Stimulated activated naive CD8-positive, alpha-beta T cell treated with anti-CD3 and anti-CD28 coated beads, Interleukin-15, Interleukin-2, amounts not matched to agents 100 ng/mL and 50 ng/mL, for 24 hours (primary cell): Measurements from ENCODE around the gene HAPLN3.

Source experiments
- H3K27ac Mint-ChIP-seq: one replicate; pipeline ENCODE4 v1.8.0; 2021; ENCODE audit warnings: mild to moderate bottlenecking, mixed read lengths
- H3K27me3 Mint-ChIP-seq: one replicate; pipeline ENCODE4 v1.8.0; 2021; ENCODE audit warnings: mixed read lengths
- H3K36me3 Mint-ChIP-seq: one replicate; pipeline ENCODE4 v1.8.0; 2021; ENCODE audit warnings: low read depth, mixed read lengths
- H3K4me1 Mint-ChIP-seq: one replicate; pipeline ENCODE4 v1.8.0; 2021; ENCODE audit warnings: low read depth, mixed read lengths
- H3K4me3 Mint-ChIP-seq: one replicate; pipeline ENCODE4 v1.8.0; 2021; ENCODE audit warnings: mild to moderate bottlenecking, mixed read lengths
- H3K9me3 Mint-ChIP-seq: one replicate; pipeline ENCODE4 v1.8.0; 2021; ENCODE audit warnings: mixed read lengths

HAPLN3 gene

DNA sequence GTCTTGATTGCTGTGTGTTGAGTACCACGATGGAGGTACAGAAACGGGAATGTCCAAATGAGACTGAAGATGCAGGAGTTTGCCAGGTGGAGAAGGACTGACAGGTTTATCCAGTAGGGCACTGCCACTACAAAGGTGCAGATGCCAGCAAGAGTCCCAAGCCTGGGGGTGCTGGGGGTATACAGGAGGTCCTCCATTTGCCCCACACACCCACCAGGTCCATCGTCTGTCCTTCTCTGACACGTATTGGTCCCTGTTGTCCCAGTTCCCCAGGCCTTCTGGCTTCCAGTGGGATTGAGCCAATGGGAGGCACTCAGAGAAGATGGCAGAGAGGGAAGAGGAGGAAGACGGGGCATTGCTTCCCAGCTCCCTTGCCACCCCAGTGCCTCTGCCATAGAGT, 6.6 kb downstream of the HAPLN3 start:
- peaks cover 22% of the 10 kb centered on the region for H3K36me3 Mint-ChIP-seq
- no peaks in the 10 kb centered on the region for H3K27me3 Mint-ChIP-seq
- H3K27ac Mint-ChIP-seq: no peak overlapping the region
- peaks cover 3% of the 10 kb centered on the region for H3K4me1 Mint-ChIP-seq
- no peak overlapping the region for H3K4me3 Mint-ChIP-seq
- no peaks in the 10 kb centered on the region for H3K9me3 Mint-ChIP-seq

DNA sequence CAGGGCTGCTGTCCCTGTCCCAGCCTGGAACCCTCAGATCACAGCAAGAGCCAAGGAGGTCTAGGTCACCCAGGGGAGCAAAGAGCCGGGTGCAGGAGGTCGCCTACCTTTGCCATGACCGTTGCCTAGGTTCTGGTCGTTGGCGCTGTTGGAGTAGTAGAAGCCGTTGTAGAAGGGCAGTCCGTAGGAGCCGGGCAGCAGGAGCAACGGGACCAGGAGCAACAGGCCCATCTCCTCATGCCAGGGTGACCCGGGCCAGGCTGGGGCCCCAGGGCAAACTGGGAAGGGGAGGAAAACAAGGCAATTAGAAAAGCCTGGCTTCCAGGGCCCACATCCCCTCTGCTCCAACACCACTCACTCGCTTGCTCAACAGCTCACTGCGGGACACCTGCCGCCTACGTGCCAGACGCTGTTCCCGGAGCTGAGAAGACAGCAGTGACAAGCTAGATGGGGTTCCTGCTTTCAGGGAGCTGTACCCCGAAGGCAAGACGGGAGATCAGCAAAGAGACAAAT, 8.2 kb downstream of the HAPLN3 start:
- H3K36me3 Mint-ChIP-seq: peaks cover 27% of the 10 kb centered on the region
- H3K4me1 Mint-ChIP-seq: no peaks in the 10 kb centered on the region
- H3K4me3 Mint-ChIP-seq: no peak overlapping the region
- no peaks in the 10 kb centered on the region for H3K27me3 Mint-ChIP-seq
- no peak overlapping the region for H3K27ac Mint-ChIP-seq
- H3K9me3 Mint-ChIP-seq: no peaks in the 10 kb centered on the region

DNA sequence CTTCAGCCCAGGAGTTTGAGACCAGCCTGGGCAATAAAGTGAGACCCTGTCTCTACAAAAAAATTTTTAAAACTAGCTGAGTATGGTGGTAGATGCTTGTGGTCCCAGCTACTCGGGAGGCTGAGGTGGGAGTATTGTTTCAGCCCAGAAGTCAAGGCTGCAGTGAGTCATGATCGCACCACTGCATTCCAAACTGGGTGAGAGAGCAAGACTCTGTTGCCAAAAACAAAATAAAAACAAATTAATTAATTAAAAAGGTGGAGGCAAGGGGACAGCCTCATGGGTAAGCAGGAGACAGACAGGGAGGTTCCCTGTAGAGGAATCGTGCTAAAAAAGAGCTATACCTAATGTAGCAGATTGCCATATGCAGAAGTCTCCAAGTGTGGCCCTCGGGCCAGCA, 12.6 kb downstream of the HAPLN3 start:
- H3K4me1 Mint-ChIP-seq: no peaks in the 10 kb centered on the region
- no peak overlapping the region for H3K27ac Mint-ChIP-seq
- H3K27me3 Mint-ChIP-seq: no peaks in the 10 kb centered on the region
- no peak overlapping the region for H3K4me3 Mint-ChIP-seq
- H3K36me3 Mint-ChIP-seq: peaks cover 34% of the 10 kb centered on the region
- no peaks in the 10 kb centered on the region for H3K9me3 Mint-ChIP-seq

DNA sequence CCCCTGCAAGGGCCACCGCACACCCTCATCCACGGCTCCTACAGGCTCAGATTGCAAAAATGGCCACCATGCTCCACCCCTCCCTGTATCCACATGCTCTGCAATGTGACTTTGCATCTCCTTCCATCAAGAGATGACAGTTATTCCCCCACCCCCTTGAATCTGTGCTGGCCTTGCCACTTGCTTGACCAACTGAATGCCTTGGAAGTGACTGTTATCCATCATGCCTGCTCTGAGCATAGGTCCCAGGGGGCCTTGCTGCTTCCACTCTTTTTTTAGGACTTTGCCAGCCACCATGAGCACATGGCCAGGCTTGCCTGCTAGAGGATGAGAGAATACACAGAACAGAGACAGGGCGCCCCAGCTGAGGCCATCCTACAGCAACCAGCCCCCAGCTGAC, 13.6 kb downstream of the HAPLN3 start:
- H3K36me3 Mint-ChIP-seq: peaks cover 29% of the 10 kb centered on the region
- H3K4me3 Mint-ChIP-seq: no peak overlapping the region
- H3K27ac Mint-ChIP-seq: no peak overlapping the region
- H3K27me3 Mint-ChIP-seq: no peaks in the 10 kb centered on the region
- no peaks in the 10 kb centered on the region for H3K4me1 Mint-ChIP-seq
- H3K9me3 Mint-ChIP-seq: no peaks in the 10 kb centered on the region

DNA sequence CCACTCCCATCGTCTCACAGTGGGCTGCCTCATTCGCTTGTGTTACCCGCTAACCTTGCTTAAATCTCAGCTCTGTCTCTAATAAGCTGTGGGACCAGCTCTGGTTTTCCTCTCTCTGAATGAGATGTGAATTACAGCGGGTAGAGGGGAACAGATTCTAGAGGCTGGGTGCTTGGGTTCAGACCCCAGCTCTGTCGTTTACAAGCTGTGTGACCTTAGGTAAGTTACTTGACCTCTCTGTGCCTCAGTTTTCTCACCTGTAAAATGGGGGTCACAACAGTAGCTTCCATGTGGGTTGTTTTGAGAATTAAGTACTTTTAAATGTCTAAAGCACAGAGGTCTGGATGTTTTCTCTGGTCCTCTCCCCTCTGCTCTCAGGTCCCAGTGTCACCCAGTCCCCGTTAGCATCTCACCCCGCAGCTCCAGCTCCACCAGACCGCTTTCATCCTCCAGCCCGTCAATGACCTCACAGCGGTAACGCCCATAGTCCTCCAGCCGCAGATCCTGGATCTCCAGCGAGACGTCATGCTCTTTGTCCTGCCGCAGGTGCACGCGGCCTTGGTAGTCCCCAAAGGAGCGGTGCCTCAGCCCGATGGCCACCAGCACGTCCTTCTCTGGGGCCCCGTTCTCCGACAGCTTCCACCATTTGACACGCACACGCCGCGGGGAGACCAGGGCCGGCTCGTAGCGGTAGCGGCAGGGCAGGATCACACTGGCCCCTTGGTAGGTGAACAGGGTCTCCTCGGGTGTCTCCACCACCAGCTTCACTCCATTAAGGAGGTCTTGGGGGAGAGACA, 14.2 kb downstream of the HAPLN3 start:
- Mint-ChIP-seq H3K27ac (no peak overlapping the region), H3K9me3 (no peaks in the 10 kb centered on the region), H3K4me1 (no peaks in the 10 kb centered on the region), H3K27me3 (no peaks in the 10 kb centered on the region), H3K36me3 (peaks cover 34% of the 10 kb centered on the region), H3K4me3 (no peak overlapping the region)

DNA sequence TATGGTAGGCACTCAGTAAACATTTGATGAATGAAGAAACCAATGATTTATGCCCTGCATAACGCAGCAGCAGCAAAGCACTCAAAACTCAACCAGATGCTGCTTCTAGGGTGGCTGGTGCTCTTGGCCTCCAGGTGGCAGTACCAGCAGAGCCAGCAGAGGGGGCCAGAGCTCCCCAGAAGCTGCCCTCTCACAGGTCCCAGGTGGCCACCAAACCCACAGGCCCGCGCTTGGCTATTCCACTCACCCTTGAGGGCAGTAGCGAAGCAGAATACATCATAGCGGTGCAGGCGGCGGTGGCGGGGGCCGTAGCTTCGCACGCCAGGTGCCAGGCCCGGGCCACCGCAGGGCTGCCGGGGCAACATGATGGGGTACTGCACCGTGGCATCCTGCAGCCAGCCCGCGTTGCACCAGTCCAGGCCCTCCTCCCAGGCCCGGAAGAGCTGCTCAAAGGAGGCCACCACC, 16.6 kb downstream of the HAPLN3 start:
- H3K4me3 Mint-ChIP-seq: no peak overlapping the region
- no peak overlapping the region for H3K27ac Mint-ChIP-seq
- H3K27me3 Mint-ChIP-seq: no peaks in the 10 kb centered on the region
- H3K36me3 Mint-ChIP-seq: peaks cover 34% of the 10 kb centered on the region
- no peaks in the 10 kb centered on the region for H3K4me1 Mint-ChIP-seq
- H3K9me3 Mint-ChIP-seq: no peaks in the 10 kb centered on the region

DNA sequence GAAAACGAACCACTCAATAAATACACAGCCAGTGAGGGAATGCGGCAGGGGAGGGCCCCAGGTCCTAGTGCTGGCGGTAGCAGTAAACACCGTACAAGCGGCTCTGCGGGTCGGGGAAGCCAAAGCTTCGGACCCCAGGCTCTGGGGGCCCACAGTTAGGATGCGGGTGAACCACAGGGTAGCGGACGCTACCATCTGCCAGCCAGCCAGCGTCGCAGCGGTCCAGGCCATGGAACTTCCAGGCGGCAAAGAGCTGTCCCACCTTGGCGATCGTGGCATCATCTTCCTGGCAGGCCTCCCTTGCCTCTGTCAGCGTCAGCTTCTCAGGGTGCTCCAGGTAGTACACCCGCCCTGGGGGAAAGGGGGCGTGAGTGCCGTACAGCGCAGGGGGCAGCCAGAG, 17.4 kb downstream of the HAPLN3 start:
- no peaks in the 10 kb centered on the region for H3K9me3 Mint-ChIP-seq
- no peaks in the 10 kb centered on the region for H3K27me3 Mint-ChIP-seq
- peaks cover 29% of the 10 kb centered on the region for H3K36me3 Mint-ChIP-seq
- H3K27ac Mint-ChIP-seq: no peak overlapping the region
- H3K4me3 Mint-ChIP-seq: no peak overlapping the region
- no peaks in the 10 kb centered on the region for H3K4me1 Mint-ChIP-seq

DNA sequence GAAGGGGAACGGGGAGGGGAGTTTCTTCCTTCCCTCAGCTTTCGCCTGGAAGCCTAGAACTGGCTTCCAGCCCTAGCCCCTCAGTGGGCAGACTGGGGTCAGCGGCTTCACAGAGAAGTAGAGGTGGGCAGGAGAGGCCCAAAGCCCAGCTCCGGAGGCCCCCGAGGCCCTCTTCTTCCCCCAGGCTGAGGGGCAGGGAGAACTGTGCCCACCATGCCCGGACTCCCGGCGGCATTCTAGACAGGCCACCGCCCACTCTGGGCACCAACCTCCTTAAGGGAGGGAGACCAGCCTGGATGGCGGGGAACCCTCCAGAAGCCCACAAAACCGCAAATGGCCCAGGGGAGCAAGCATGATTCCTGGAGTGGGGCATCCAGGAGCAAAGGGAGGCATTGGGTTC, 17.9 kb downstream of the HAPLN3 start:
- Mint-ChIP-seq H3K9me3 (no peaks in the 10 kb centered on the region), H3K4me3 (no peak overlapping the region), H3K36me3 (peaks cover 29% of the 10 kb centered on the region), H3K27ac (no peak overlapping the region), H3K4me1 (no peaks in the 10 kb centered on the region), H3K27me3 (no peaks in the 10 kb centered on the region)

DNA sequence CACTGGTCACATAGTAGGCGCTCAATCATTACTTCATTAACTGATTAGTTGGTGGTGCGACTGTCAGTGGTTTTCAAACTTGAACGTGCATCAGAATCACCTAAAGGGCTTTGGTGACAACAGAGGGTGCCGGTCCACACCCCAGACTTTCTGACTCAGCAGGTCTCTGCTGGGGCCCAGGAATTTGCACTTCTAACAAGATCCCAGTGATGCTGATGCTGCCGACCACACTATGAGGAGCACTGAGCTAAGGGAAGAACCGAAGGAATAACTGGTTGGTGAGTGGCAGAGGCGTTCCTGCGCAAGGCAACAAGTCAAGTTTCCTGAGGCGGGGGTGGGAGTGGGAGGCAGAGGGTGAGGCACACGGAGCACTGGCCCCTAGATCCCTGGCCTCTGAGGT, 18.8 kb downstream of the HAPLN3 start:
- Mint-ChIP-seq H3K27me3 (no peaks in the 10 kb centered on the region), H3K27ac (no peak overlapping the region), H3K36me3 (peaks cover 24% of the 10 kb centered on the region), H3K4me3 (no peak overlapping the region), H3K4me1 (no peaks in the 10 kb centered on the region), H3K9me3 (no peaks in the 10 kb centered on the region)

DNA sequence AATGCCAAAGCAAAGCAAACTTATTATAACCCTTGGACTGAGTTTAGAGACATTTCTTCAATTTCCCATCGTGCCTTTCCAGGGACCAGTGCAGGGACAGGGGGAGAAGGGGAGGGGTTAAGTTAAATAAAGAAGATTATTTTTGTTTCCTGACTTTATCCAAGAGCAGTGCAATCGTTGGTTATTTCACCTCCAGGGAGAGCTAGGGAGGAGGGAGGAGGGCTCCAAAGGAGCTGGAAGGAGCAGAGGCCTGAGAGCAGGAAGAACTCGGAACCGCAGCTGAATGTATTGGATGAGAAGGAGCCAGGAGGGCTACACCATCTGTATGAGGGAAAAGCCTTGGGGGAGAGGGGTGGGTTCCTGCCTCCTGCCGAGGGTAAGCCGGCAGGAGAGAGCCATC, 20.7 kb downstream of the HAPLN3 start:
- H3K4me3 Mint-ChIP-seq: no peak overlapping the region

DNA sequence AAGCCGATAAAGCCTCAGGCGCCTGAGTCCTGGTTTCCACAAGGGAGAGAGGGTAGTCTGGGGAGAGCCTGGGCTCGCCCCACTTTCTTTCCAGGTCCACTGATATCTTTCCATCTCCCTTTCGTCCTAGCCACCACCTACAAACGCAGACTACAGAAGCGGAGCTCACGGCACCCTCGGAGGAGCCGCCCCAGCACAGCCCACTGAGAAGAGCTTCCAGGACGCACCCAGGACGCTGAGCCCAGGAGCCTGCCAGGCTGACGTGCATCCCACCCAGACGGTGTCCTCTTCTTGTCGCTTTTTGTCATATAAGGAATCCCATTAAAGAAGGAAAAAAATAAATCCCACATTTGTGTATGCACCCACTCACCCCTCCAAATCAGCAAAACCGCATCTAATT, 21.1 kb downstream of the HAPLN3 start:
- peaks cover 17% of the 10 kb centered on the region for H3K36me3 Mint-ChIP-seq
- no peaks in the 10 kb centered on the region for H3K27me3 Mint-ChIP-seq
- H3K9me3 Mint-ChIP-seq: no peaks in the 10 kb centered on the region
- no peak overlapping the region for H3K4me3 Mint-ChIP-seq
- no peaks in the 10 kb centered on the region for H3K4me1 Mint-ChIP-seq
- no peak overlapping the region for H3K27ac Mint-ChIP-seq

More for the DNA sequence above, 20.7 kb downstream of the HAPLN3 start:
- H3K9me3 Mint-ChIP-seq: no peaks in the 10 kb centered on the region
- no peaks in the 10 kb centered on the region for H3K4me1 Mint-ChIP-seq
- no peaks in the 10 kb centered on the region for H3K27me3 Mint-ChIP-seq
- H3K27ac Mint-ChIP-seq: no peak overlapping the region
- peaks cover 17% of the 10 kb centered on the region for H3K36me3 Mint-ChIP-seq

DNA sequence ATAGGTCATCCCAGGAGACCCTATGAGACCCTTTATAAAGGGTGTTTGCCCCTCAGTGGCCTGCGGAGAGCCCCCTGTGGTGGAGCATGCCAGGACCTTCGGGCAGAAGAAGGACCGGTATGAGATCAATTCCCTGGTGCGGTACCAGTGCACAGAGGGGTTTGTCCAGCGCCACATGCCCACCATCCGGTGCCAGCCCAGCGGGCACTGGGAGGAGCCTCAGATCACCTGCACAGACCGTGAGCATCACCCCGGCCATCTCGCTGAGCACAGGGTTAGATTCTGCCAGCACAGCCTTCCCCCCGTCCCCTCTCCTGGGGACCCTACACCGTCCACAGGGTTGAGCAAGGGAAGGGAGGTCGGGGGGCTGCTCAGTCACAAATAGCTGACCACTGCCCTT, 21.6 kb downstream of the HAPLN3 start:
- H3K27ac Mint-ChIP-seq: no peak overlapping the region
- peaks cover 17% of the 10 kb centered on the region for H3K36me3 Mint-ChIP-seq
- no peak overlapping the region for H3K4me3 Mint-ChIP-seq
- no peaks in the 10 kb centered on the region for H3K4me1 Mint-ChIP-seq
- no peaks in the 10 kb centered on the region for H3K9me3 Mint-ChIP-seq
- no peaks in the 10 kb centered on the region for H3K27me3 Mint-ChIP-seq

DNA sequence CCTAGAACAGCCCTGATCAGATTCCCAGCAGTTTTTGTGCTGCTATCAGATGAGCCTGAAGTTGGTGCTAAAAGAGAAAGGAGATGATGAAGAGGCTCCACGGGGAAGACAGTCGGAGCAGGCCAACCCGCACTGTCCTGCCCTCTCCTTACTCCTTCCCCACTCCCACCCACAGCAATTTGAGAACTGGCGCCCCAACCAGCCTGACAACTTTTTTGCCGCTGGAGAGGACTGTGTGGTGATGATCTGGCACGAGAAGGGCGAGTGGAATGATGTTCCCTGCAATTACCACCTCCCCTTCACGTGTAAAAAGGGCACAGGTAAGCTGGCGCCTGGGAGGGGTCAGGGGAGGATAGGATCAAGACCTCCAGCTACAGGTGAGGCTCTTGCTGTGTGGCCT, 22.6 kb downstream of the HAPLN3 start:
- Mint-ChIP-seq H3K4me3 (no peak overlapping the region), H3K9me3 (no peaks in the 10 kb centered on the region), H3K27ac (no peak overlapping the region), H3K27me3 (no peaks in the 10 kb centered on the region), H3K4me1 (no peaks in the 10 kb centered on the region), H3K36me3 (peaks cover 17% of the 10 kb centered on the region)

DNA sequence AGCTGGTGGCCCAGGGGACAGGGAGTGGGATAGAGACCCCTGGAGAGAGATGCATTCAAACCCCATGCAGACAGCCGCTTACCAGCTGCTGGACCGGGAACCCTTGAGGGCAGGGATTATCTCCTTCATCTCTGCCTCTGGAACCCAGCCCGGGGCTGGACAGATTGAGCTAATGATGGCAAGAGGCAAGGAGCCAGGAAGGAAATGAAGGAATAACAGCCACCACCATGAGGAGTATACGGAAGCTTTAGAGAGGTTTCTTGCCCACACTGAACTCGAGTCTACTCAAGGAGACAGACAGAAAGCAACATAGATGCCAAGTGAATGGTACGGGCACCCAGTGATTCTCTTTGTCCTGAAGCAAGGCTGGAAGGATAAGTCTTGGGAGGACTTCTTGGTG, 23.2 kb downstream of the HAPLN3 start:
- H3K9me3 Mint-ChIP-seq: no peaks in the 10 kb centered on the region
- H3K4me3 Mint-ChIP-seq: no peak overlapping the region
- no peaks in the 10 kb centered on the region for H3K4me1 Mint-ChIP-seq
- no peaks in the 10 kb centered on the region for H3K27me3 Mint-ChIP-seq
- H3K27ac Mint-ChIP-seq: no peak overlapping the region
- H3K36me3 Mint-ChIP-seq: peaks cover 17% of the 10 kb centered on the region

DNA sequence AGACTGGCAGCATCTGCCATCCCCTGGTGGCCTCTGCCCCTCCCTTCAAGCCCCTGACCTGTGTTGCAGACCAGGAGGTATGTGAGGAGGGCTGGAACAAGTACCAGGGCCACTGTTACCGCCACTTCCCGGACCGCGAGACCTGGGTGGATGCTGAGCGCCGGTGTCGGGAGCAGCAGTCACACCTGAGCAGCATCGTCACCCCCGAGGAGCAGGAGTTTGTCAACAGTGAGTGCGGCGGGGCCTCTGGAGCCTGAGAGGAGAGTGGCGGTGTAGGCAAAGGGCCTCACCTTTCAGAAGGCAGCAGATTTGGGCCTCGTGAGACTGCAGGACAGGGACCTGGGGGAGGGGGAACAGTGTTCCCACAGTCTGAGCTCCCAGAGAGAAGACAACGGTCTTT, 24.0 kb downstream of the HAPLN3 start:
- Mint-ChIP-seq H3K36me3 (peaks cover 13% of the 10 kb centered on the region), H3K27ac (no peak overlapping the region), H3K4me1 (no peaks in the 10 kb centered on the region), H3K9me3 (no peaks in the 10 kb centered on the region), H3K4me3 (no peak overlapping the region), H3K27me3 (no peaks in the 10 kb centered on the region)

DNA sequence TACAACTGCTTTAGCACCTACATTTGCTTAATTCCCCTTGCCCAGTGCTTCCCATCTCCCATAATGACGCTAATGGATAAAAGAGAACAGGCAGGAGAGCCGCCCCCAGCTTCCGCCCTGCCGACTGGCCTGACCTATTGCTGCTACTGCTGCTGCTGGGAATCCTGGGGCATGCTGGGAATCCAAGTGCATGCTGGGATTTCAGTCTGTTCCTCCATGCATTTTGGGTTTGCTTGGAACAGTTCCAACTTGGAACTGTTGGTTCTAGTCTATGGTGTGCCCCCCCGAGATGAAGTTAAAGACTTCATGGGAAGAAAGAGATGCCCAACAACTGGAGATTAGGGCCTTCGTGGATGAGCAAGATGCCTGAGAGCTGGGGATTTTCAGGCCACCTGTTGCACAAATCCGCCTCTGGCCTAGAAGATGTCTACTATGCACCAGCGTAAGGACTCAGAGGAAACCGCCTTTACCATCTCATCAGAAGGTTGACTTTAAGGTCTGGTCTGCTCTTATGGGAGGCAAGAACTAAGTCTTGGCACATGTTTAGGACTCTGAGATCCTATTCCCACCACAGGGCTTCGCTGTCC, 29.0 kb downstream of the HAPLN3 start:
- Mint-ChIP-seq H3K27me3 (no peaks in the 10 kb centered on the region), H3K4me3 (no peak overlapping the region), H3K27ac (no peak overlapping the region), H3K9me3 (no peaks in the 10 kb centered on the region), H3K36me3 (no peaks in the 10 kb centered on the region), H3K4me1 (no peaks in the 10 kb centered on the region)
